Measurements from ENCODE around the gene ADGRF3.
"Not testable (repeated sequence)": the region's sequence is repeated elsewhere in the genome, so short reads cannot be mapped to it uniquely, and the experiment has no call there.

Gene ADGRF3

DNA sequence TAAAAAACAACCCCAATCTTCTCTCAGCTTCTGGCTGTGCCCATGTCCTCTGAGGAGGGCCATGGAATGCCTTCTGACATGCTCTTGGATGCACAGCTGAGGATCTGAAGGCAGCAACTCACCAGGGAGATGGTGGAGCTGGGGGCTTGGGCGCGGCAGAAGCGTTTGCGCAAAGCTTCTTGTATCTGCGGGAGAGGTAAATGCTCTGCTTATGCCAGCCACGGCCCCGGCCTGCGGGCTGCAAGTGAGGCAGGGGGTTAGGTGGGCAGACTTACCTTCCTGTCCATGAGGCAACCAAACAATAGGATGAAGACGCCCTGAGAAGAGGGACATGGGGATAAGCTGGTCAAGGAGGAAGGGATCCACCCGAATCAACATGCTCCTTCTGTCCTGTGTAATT, 36.7 kb downstream of the ADGRF3 start:
- Histone ChIP-seq H3K27me3 (ENCODE audit: control insufficient read depth, insufficient read depth, low read length) (no peaks in the 10 kb centered on the region), H3K27ac (ENCODE audit: low read depth, low read length) (no peak overlapping the region), H3K36me3 (ENCODE audit: control insufficient read depth, insufficient read depth, low read length) (no peaks in the 10 kb centered on the region), H3K4me3 (ENCODE audit: low read length) (no peak overlapping the region), H3K4me1 (ENCODE audit: control insufficient read depth, insufficient read depth, low read length) (no peaks in the 10 kb centered on the region), H3K9ac (ENCODE audit: low read length) (no peak overlapping the region)

DNA sequence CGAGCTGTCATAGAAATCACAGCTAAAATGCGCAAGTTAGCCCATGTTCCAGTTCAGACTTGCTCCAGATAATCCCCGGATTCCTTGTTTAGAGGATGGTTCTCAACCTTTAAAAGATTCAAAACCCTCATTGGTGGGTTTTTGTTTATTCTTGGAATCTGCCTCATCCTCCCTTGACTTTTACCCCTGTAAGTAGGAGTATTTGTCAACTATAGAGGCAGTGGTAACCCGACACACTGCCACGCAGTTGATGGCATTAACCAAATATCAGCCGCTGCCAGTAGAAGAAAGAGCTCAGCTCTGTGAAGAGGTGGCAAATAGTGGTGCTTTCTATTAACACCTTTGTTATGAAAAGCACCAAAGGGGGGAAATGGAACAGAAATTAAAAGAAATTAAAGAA, 41.0 kb downstream of the ADGRF3 start:
- no peaks in the 10 kb centered on the region for H3K36me3 ChIP-seq (ENCODE audit: control insufficient read depth, insufficient read depth, low read length)
- no peak overlapping the region for H3K4me3 ChIP-seq (ENCODE audit: low read length)
- no peaks in the 10 kb centered on the region for H3K27me3 ChIP-seq (ENCODE audit: control insufficient read depth, insufficient read depth, low read length)
- no peaks in the 10 kb centered on the region for H3K4me1 ChIP-seq (ENCODE audit: control insufficient read depth, insufficient read depth, low read length)
- no peak overlapping the region for H3K27ac ChIP-seq (ENCODE audit: low read depth, low read length)
- H3K9ac ChIP-seq (ENCODE audit: low read length), result no peak overlapping the region

DNA sequence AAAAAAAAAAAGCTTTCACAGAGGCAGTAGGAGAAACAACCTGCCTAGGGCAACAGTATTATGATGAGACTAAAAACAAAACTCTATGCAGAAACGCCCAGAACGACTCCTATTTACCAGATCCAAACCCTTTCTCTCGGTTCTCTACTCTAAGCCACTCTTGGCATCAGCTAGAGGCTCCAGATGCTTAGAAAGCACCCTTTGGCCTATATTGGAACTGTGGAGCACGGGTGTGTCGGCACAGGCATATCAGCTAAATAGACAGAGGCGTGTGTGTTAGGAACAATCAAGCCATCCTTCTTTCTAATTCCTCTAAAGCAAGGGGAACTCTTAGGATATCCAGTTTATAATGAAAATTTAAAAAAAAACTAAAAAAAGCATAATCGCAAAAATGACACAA, 41.5 kb downstream of the ADGRF3 start:
- H3K4me1 ChIP-seq (ENCODE audit: control insufficient read depth, insufficient read depth, low read length); H3K27me3 ChIP-seq (ENCODE audit: control insufficient read depth, insufficient read depth, low read length); H3K4me3 ChIP-seq (ENCODE audit: low read length); H3K36me3 ChIP-seq (ENCODE audit: control insufficient read depth, insufficient read depth, low read length); H3K9ac ChIP-seq (ENCODE audit: low read length); H3K27ac ChIP-seq (ENCODE audit: low read depth, low read length): not testable (repeated sequence)

DNA sequence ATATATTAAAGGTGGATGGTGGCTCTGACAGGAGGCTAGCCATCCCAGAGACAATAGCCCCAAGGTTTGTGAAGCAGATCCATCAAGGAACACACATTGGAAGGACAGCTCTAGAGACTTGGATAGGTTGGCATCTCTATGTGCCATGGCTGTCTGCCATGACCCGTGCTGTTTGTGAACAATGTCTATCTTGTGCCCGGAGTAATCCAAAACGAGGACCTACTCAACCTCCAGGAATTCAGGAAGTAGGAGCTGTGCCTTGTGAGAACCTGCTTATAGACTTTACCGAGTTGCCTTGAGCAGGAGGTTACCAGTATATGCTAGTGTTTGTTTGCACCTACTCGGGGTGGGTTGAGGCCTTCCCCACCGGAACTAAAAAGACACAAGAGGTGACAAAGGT, 43.7 kb downstream of the ADGRF3 start:
- Histone ChIP-seq H3K4me1 (ENCODE audit: control insufficient read depth, insufficient read depth, low read length) (no peaks in the 10 kb centered on the region), H3K27ac (ENCODE audit: low read depth, low read length) (no peak overlapping the region), H3K27me3 (ENCODE audit: control insufficient read depth, insufficient read depth, low read length) (no peaks in the 10 kb centered on the region), H3K36me3 (ENCODE audit: control insufficient read depth, insufficient read depth, low read length) (no peaks in the 10 kb centered on the region), H3K4me3 (ENCODE audit: low read length) (no peak overlapping the region), H3K9ac (ENCODE audit: low read length) (no peak overlapping the region)

DNA sequence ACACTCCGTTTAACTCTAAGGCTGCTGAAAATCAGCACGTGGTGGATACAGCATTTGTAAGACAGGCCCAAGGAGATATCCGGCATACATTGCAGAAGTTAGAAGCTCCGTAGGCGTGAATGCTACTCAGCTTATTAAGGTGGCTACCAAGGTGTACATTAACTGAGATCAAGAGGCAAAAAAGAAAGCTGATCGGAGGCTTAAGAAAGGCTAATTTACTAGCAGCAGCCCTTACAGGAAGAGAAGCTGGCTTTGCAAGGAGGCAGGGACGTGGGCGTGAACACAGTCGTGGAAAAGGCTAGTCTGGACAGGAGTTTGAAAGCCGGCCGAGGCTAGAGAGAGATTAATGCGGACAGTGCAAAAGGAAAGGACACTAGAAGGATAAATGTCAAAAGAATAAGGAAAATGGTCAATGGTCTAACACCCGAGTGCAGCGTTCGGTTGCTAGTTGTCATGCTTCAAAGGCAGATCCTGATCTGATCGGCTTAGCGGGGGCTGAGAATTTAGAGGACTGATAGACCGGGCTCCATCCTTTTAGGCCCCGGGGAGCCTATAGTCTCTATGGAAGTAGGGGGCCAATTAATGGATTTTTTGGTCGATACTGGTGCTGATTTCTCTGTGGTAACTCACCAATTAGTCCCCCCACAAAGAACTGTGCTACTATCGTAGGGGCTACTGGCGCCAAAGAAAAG, 46.2 kb downstream of the ADGRF3 start:
- Histone ChIP-seq H3K36me3 (ENCODE audit: control insufficient read depth, insufficient read depth, low read length) (no peaks in the 10 kb centered on the region), H3K4me3 (ENCODE audit: low read length) (peak overlapping the region; percentile 16), H3K27me3 (ENCODE audit: control insufficient read depth, insufficient read depth, low read length) (no peaks in the 10 kb centered on the region), H3K9ac (ENCODE audit: low read length) (no peak overlapping the region), H3K4me1 (ENCODE audit: control insufficient read depth, insufficient read depth, low read length) (no peaks in the 10 kb centered on the region), H3K27ac (ENCODE audit: low read depth, low read length) (peak overlapping the region; percentile 83)

GRCh38 chr2:26299471-26300101, 47.0 kb downstream of the ADGRF3 start:
- Histone ChIP-seq H3K4me1 (ENCODE audit: control insufficient read depth, insufficient read depth, low read length) (no peaks in the 10 kb centered on the region), H3K27ac (ENCODE audit: low read depth, low read length) (peak overlapping the region; percentile 83), H3K9ac (ENCODE audit: low read length) (peak overlapping the region; percentile 19), H3K27me3 (ENCODE audit: control insufficient read depth, insufficient read depth, low read length) (no peaks in the 10 kb centered on the region), H3K4me3 (ENCODE audit: low read length) (peak overlapping the region; percentile 77), H3K36me3 (ENCODE audit: control insufficient read depth, insufficient read depth, low read length) (no peaks in the 10 kb centered on the region)

- peak overlapping the region; percentile 19 for H3K9ac ChIP-seq (ENCODE audit: low read length)
- peak overlapping the region; percentile 83 for H3K27ac ChIP-seq (ENCODE audit: low read depth, low read length)
These were observed 47.8 kb downstream of the ADGRF3 start for GRCh38 chr2:26298638-26299393.

DNA sequence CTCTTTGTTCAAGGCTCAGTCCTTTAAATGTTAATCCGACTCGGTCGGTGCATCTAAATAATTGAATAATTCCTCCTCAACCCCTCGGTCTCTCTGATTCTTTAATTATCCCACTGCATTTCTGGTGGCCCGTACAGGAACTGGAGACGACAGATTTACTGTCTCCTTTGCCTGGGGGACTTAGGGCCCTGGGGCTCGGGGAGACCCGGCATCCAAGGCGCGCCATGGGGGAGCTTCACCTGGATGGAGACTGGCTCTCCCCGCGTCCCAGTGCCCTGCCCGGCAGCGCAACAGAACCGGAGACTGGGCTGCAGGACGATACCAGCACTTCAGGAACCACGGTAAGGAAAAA, 48.3 kb downstream of the ADGRF3 start:
- Histone ChIP-seq H3K27me3 (ENCODE audit: control insufficient read depth, insufficient read depth, low read length) (no peaks in the 10 kb centered on the region), H3K27ac (ENCODE audit: low read depth, low read length) (peak overlapping the region; percentile 83), H3K36me3 (ENCODE audit: control insufficient read depth, insufficient read depth, low read length) (no peaks in the 10 kb centered on the region), H3K4me3 (ENCODE audit: low read length) (peak overlapping the region; percentile 77), H3K9ac (ENCODE audit: low read length) (no peak overlapping the region), H3K4me1 (ENCODE audit: control insufficient read depth, insufficient read depth, low read length) (no peaks in the 10 kb centered on the region)

More at GRCh38 chr2:26298638-26299393, 47.8 kb downstream of the ADGRF3 start:
- H3K36me3 ChIP-seq (ENCODE audit: control insufficient read depth, insufficient read depth, low read length), result no peaks in the 10 kb centered on the region
- peak overlapping the region; percentile 77 for H3K4me3 ChIP-seq (ENCODE audit: low read length)
- H3K27me3 ChIP-seq (ENCODE audit: control insufficient read depth, insufficient read depth, low read length), result no peaks in the 10 kb centered on the region
- H3K4me1 ChIP-seq (ENCODE audit: control insufficient read depth, insufficient read depth, low read length), result no peaks in the 10 kb centered on the region

- Histone ChIP-seq H3K27me3 (ENCODE audit: control insufficient read depth, insufficient read depth, low read length) (no peaks in the 10 kb centered on the region), H3K36me3 (ENCODE audit: control insufficient read depth, insufficient read depth, low read length) (no peaks in the 10 kb centered on the region), H3K27ac (ENCODE audit: low read depth, low read length) (no peak overlapping the region), H3K9ac (ENCODE audit: low read length) (no peak overlapping the region), H3K4me1 (ENCODE audit: control insufficient read depth, insufficient read depth, low read length) (no peaks in the 10 kb centered on the region), H3K4me3 (ENCODE audit: low read length) (no peak overlapping the region)
These were observed 49.5 kb downstream of the ADGRF3 start for GRCh38 chr2:26297061-26297460.

DNA sequence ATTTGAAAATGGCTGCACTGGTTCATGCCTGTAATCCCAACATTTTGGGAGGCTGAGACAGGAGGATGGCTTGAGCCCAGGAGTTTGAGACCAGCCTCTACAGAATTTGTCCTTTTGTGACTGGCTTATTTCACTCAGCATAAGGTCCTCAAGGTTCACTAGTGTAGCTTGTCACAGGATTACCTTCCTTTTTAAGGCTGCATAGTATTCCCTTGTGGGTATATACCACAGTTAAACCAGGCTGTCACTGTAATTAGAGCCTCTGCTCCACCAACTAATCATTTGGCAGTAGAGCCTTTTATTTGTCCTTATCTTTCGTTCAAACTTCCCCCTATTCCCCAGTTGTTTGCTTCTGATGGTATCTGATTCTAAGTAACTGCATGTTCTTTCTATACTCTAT, 51.1 kb downstream of the ADGRF3 start:
- Histone ChIP-seq H3K27ac (ENCODE audit: low read depth, low read length) (no peak overlapping the region), H3K9ac (ENCODE audit: low read length) (no peak overlapping the region), H3K27me3 (ENCODE audit: control insufficient read depth, insufficient read depth, low read length) (no peaks in the 10 kb centered on the region), H3K4me1 (ENCODE audit: control insufficient read depth, insufficient read depth, low read length) (no peaks in the 10 kb centered on the region), H3K36me3 (ENCODE audit: control insufficient read depth, insufficient read depth, low read length) (no peaks in the 10 kb centered on the region), H3K4me3 (ENCODE audit: low read length) (no peak overlapping the region)

- H3K27ac ChIP-seq (ENCODE audit: low read depth, low read length), result no peak overlapping the region
- H3K9ac ChIP-seq (ENCODE audit: low read length), result no peak overlapping the region
- peaks cover 3% of the 10 kb centered on the region for H3K36me3 ChIP-seq (ENCODE audit: control insufficient read depth, insufficient read depth, low read length)
- H3K27me3 ChIP-seq (ENCODE audit: control insufficient read depth, insufficient read depth, low read length), result no peaks in the 10 kb centered on the region
- no peaks in the 10 kb centered on the region for H3K4me1 ChIP-seq (ENCODE audit: control insufficient read depth, insufficient read depth, low read length)
- no peak overlapping the region for H3K4me3 ChIP-seq (ENCODE audit: low read length)
These were observed 53.9 kb downstream of the ADGRF3 start for GRCh38 chr2:26292646-26293045.

GRCh38 chr2:26290001-26290400, 56.6 kb downstream of the ADGRF3 start:
- Histone ChIP-seq H3K4me1 (ENCODE audit: control insufficient read depth, insufficient read depth, low read length) (no peaks in the 10 kb centered on the region), H3K9ac (ENCODE audit: low read length) (no peak overlapping the region), H3K27ac (ENCODE audit: low read depth, low read length) (no peak overlapping the region), H3K27me3 (ENCODE audit: control insufficient read depth, insufficient read depth, low read length) (no peaks in the 10 kb centered on the region), H3K4me3 (ENCODE audit: low read length) (no peak overlapping the region), H3K36me3 (ENCODE audit: control insufficient read depth, insufficient read depth, low read length) (peaks cover 6% of the 10 kb centered on the region)

Data from rectal smooth muscle tissue (tissue), 1 donor.